HUES6 (cell line): ENCODE data around the gene GSE1.

ENCODE experiments used
- H3K27ac ChIP-seq: 2 replicates; pipeline ENCODE4 v1.7.0; 2013; ENCODE audit warnings: low read depth, mild to moderate bottlenecking, low read length, inconsistent platforms
- H3K27me3 ChIP-seq: 2 replicates; pipeline ENCODE4 v1.6.1; 2013; ENCODE audit warnings: low read length; ENCODE audit not compliant: control insufficient read depth, insufficient read depth
- H3K36me3 ChIP-seq: 2 replicates; pipeline ENCODE4 v1.6.1; 2013; ENCODE audit warnings: low read length; ENCODE audit not compliant: control insufficient read depth, insufficient read depth
- H3K4me1 ChIP-seq: 2 replicates; pipeline ENCODE4 v1.6.1; 2013; ENCODE audit warnings: low read length; ENCODE audit not compliant: control insufficient read depth, insufficient read depth
- H3K4me3 ChIP-seq: 2 replicates; pipeline ENCODE4 v1.5.1; 2013; ENCODE audit warnings: low read depth, low read length
- H3K9ac ChIP-seq: one replicate; pipeline ENCODE4 v1.6.1; 2013; ENCODE audit warnings: mild to moderate bottlenecking, low read length
- H3K9me3 ChIP-seq: 2 replicates; pipeline ENCODE4 v1.6.1; 2013; ENCODE audit warnings: low read depth, low read length; ENCODE audit not compliant: control insufficient read depth, insufficient read depth

GSE1 gene

DNA sequence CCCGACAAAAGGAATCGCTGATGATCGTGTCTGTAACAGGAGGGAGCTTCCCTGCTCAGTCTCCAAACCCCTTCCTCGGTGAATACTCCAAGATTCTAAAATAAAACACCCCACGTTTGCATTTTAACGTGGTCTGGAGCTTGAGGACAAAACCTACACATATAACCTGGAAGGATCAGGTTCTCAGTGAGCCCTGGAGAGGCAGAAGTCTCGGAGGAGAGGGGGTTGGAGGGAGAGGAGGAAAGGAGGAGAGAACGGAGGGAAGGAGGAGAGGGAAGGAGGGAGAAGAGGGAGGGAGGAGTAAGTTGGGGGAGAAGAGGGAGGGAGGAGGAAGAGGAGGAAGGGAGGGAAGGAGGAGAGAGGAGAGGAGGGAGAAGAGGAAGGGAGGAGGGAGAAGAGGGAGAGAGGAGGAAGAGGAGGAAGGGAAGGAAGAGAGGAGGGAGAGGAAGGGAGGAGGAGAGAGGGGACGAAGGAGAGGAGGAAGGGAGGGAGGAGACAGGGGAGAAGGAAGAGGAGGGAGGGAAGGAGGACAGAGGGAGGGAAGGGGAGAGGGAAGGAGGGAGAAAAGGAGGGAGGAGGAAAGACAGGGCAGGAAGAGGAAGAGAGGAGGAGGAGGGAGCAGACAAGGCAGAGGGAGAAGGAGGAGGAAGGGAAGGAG, 103.0 kb downstream of the GSE1 start:
- H3K9ac ChIP-seq, result peak overlapping the region; percentile 24
- H3K9me3 ChIP-seq, result peaks cover 11% of the 10 kb centered on the region
- H3K36me3 ChIP-seq, result peaks cover 3% of the 10 kb centered on the region; the same call in 1 of the 2 replicates
- peaks cover 23% of the 10 kb centered on the region for H3K4me1 ChIP-seq
- H3K27ac ChIP-seq, result no peak overlapping the region
- peak overlapping the region; percentile 47 for H3K4me3 ChIP-seq
- peaks cover 16% of the 10 kb centered on the region; the same call in 1 of the 2 replicates for H3K27me3 ChIP-seq

DNA sequence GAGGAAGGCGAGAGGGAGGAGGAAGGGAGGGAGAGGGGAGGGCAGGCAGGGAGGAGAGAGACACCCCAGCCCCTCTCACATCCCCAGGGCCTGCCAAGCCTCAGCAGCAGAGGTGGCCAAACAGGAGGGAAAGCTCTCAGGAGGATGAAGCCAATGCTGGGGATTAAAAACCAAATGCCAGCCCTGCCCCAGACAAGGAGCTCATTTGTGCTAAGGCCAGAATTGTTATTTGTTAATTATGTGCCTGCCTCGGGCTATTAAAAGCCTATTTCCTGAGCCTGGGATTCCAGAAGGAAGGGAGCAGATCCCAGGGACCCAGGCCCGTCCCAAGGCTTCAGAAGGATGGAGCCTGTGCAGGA, 103.5 kb downstream of the GSE1 start:
- Histone ChIP-seq H3K27ac (no peak overlapping the region), H3K27me3 (peaks cover 16% of the 10 kb centered on the region; the same call in 1 of the 2 replicates), H3K9ac (no peak overlapping the region), H3K36me3 (peaks cover 3% of the 10 kb centered on the region; the same call in 1 of the 2 replicates), H3K4me3 (peak overlapping the region; percentile 47; the same call in 1 of the 2 replicates), H3K9me3 (peaks cover 9% of the 10 kb centered on the region), H3K4me1 (peaks cover 23% of the 10 kb centered on the region)

DNA sequence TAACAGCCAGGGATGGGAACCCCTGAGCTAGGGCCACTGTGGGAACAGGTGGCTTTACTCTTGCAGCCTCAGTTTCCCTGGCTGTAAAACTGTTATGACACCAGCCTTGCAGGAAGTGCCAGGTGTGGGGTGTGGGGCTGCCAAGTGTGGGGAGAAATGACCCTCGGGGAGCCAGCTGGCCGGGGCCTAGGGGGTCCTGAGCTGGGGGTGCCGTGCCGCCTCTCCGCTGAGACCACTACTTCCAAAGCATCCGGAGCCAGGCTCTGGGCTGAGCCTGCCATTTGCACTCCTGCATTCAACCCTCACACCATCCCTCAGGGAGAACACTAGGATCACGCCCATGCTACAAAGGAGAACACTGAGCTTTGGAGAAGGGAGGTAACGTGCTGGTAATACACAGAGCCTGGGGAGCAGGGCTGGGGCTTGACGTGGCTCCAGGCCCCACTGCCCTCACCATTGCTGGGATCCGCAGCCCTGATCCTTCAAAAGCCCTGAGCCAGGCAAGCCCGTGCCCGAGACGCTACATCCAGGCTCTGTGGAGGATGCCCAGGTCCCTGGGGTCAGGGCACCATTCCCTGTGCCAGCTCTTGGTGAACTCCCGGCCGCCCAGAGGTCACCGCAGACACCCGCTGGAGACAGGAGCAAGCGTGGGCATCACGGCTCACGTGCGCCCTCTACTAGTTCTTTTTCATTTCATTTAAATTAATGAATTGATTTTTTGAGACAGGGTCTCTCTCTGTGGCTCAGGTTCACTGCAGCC, 104.5 kb downstream of the GSE1 start:
- H3K4me1 ChIP-seq, result peaks cover 29% of the 10 kb centered on the region
- H3K4me3 ChIP-seq, result no peak overlapping the region
- no peak overlapping the region for H3K27ac ChIP-seq
- no peak overlapping the region for H3K9ac ChIP-seq
- no peaks in the 10 kb centered on the region for H3K9me3 ChIP-seq
- no peaks in the 10 kb centered on the region for H3K36me3 ChIP-seq
- H3K27me3 ChIP-seq, result peaks cover 16% of the 10 kb centered on the region; the same call in 1 of the 2 replicates

GRCh38 chr16:85718153-85718477, 105.0 kb downstream of the GSE1 start:
- Histone ChIP-seq H3K4me3 (no peak overlapping the region), H3K9ac (no peak overlapping the region), H3K4me1 (peaks cover 31% of the 10 kb centered on the region), H3K36me3 (no peaks in the 10 kb centered on the region), H3K9me3 (no peaks in the 10 kb centered on the region), H3K27ac (no peak overlapping the region), H3K27me3 (peaks cover 16% of the 10 kb centered on the region; the same call in 1 of the 2 replicates)

DNA sequence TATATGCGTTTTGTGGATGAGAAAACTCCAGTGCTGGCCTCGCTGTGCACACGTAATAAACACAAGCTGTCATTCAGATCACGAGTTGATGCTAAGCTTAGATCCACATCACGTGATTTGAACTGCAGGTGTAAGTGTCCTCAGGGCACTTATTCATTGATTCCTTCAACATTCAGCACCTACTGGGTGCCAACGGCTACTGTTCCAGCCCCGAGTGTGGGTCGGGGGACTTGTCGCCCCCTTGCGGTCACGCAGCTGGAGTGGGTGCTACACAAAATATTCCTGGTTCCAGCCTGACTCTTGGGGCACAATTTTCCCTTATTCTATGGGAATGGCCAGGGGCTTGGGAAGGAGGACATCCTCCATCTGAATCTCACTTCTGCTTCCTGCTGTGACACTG, 105.6 kb downstream of the GSE1 start:
- no peak overlapping the region for H3K27ac ChIP-seq
- no peak overlapping the region for H3K9ac ChIP-seq
- no peaks in the 10 kb centered on the region for H3K9me3 ChIP-seq
- peaks cover 31% of the 10 kb centered on the region for H3K4me1 ChIP-seq
- H3K4me3 ChIP-seq, result no peak overlapping the region
- H3K27me3 ChIP-seq, result peaks cover 16% of the 10 kb centered on the region; the same call in 1 of the 2 replicates
- H3K36me3 ChIP-seq, result no peaks in the 10 kb centered on the region

DNA sequence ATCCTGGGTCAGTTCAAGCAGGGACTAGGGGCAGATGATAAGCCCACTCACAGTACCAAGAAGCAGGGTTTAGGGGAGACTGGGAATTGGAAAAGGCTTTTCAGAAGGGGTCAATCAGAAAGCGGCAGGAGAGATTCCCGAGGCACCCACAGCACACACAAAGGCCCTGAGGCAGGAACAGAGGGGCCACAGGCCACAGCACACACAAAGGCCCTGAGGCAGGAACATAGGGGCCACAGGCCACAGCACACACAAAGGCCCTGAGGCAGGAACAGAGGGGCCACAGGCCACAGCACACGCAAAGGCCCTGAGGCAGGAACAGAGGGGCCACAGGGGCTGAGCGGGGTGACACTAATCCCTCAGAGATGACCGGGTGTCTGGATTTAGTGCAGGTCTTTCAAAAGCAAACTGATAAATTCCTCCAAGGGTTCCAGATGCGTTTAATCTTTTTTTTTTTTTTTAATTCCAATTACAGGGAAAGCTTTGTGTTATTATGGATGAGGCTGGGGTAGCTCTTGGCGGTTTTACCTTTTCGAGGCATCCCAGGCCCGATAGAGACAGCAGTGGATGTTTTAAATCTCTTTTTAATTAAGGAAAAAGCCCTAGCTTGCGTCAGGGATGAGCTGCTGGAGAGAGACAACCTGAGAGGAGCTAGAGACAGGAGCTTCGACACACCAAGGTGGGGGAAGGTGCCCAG, 106.6 kb downstream of the GSE1 start:
- H3K27ac ChIP-seq, result no peak overlapping the region
- H3K36me3 ChIP-seq, result no peaks in the 10 kb centered on the region
- H3K4me3 ChIP-seq, result no peak overlapping the region
- no peak overlapping the region for H3K9ac ChIP-seq
- H3K4me1 ChIP-seq, result peaks cover 31% of the 10 kb centered on the region
- no peaks in the 10 kb centered on the region for H3K9me3 ChIP-seq
- peaks cover 16% of the 10 kb centered on the region; the same call in 1 of the 2 replicates for H3K27me3 ChIP-seq

- Histone ChIP-seq H3K36me3 (no peaks in the 10 kb centered on the region), H3K4me3 (no peak overlapping the region), H3K4me1 (peaks cover 28% of the 10 kb centered on the region), H3K27me3 (peaks cover 14% of the 10 kb centered on the region; the same call in 1 of the 2 replicates), H3K27ac (no peak overlapping the region), H3K9ac (no peak overlapping the region), H3K9me3 (no peaks in the 10 kb centered on the region)
These were observed 107.1 kb downstream of the GSE1 start for GRCh38 chr16:85720302-85720637.

- Histone ChIP-seq H3K4me1 (peaks cover 11% of the 10 kb centered on the region; the same call in 1 of the 2 replicates), H3K9ac (no peak overlapping the region), H3K9me3 (no peaks in the 10 kb centered on the region), H3K36me3 (0 out of 2 replicates have a peak, but pooled peaks cover 5% of the 10 kb centered on the region), H3K4me3 (no peak overlapping the region), H3K27ac (0 out of 2 replicates have a peak overlapping the region, but pooled peaks have one; percentile 1), H3K27me3 (no peaks in the 10 kb centered on the region)
These were observed 109.2 kb downstream of the GSE1 start for GRCh38 chr16:85722128-85722893.

DNA sequence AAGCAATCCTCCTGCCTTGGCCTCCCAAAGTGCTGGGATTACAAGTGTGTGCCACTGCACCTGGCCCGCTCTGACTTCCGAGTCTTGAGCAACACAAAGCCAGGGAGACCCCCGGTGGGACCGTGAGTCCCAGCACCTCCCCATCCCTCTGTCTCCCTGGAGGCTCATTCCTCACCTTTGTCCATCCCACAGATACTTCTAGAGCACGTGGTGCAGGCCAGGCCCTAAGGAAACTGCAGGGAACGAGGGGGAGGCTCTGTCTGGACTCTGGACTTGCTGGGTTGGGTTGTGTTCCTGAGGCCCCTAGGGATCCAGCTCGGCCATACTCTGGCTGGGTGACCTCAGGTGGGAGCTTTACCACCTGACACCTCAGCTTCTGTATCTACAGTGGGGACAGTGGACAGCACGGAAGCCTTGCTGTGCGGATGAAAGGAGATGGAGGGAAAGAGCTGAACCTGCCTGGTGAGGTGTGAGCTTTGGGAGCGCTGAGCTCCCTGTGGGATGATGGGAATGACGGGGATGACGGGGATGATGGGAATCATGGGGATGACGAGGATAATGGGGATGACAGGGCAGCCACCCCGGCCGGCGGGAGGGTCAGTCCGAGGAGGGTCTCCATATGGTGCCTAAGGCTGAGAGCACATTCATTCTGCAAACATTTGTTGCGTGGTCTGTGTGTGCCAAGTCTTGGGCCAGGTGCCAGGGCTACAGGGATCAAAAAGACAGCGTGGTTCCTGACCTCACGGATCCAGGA, 111.2 kb downstream of the GSE1 start:
- H3K27ac ChIP-seq, result no peak overlapping the region
- H3K27me3 ChIP-seq, result no peaks in the 10 kb centered on the region
- H3K9me3 ChIP-seq, result no peaks in the 10 kb centered on the region
- peaks cover 11% of the 10 kb centered on the region for H3K4me1 ChIP-seq
- 0 out of 2 replicates have a peak, but pooled peaks cover 5% of the 10 kb centered on the region for H3K36me3 ChIP-seq
- no peak overlapping the region for H3K9ac ChIP-seq
- H3K4me3 ChIP-seq, result no peak overlapping the region

DNA sequence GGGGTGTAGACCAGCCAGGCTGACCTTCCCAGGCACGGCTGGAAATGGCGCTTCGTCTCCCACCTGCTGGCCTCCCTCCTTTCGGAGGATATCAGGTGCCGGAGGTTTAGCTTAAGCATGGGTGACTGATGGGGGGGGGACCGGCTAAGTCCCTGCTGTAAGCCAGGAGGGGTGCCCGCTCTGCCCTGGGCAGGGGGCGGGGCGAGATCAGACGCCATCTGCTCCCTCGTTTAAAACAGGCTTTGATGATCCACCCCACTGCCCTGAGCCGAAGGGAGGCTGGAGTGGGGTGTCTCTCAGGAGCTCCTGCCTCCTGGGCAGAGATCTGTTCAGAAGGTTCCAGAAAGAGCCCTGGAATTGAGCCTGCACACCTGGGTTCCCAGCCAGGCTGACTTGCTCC, 111.8 kb downstream of the GSE1 start:
- H3K9ac ChIP-seq, result no peak overlapping the region
- H3K27me3 ChIP-seq, result no peaks in the 10 kb centered on the region
- no peak overlapping the region for H3K4me3 ChIP-seq
- H3K36me3 ChIP-seq, result 0 out of 2 replicates have a peak, but pooled peaks cover 5% of the 10 kb centered on the region
- H3K27ac ChIP-seq, result no peak overlapping the region
- no peaks in the 10 kb centered on the region for H3K9me3 ChIP-seq
- H3K4me1 ChIP-seq, result peaks cover 18% of the 10 kb centered on the region
